Mammary epithelial cell (primary cell): ENCODE data around the gene SLC17A7.

Experiments used
- CTCF ChIP-seq, 2 donors: IDR thresholded peaks in 1 of 2; conservative IDR thresholded peaks in 1 of 2; 2 replicates each; pipeline ENCODE4 v1.5.1; 2011 to 2012; ENCODE audit warnings: inconsistent platforms in 2 of 2, low read length in 2 of 2, mild to moderate bottlenecking in 2 of 2, control low read depth in 1 of 2, low read depth in 1 of 2; ENCODE audit not compliant: insufficient read depth in 1 of 2; ENCODE audit errors: extremely low read depth in 1 of 2
- EZH2 ChIP-seq: IDR thresholded peaks from 2 replicates; pipeline ENCODE4 v1.6.1; 2012; ENCODE audit warnings: low read length, inconsistent platforms, borderline replicate concordance

DNA sequence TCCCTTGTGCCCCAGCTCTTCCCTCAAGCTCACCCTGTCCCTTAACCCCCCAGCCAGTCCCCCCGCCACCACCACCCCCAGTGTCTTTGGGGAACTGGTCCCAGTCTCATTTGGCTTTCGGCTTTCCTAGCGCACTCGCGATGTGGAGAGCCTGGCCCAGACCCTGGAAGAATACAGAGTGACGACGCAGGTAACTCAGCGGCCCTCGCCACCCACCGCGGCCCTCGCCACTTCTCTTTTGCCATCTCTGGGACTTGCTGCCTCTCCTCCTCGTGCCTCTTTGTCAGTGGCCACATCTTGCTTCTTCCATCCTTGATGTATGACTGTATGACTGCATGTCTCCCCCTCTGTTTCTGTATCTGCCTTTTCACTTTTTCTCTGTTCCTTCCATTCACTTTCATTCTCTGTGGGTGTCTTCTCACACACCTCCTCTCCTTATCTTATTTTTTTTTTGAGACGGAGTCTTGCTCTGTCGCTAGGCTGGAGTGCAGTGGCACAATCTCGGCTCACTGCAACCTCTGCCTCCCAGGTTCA lies 33.8 kb downstream of the SLC17A7 start:
- TF ChIP-seq CTCF (conservative IDR thresholded peaks at IDR 0.05 in 1 of 2, IDR thresholded peaks at IDR 0.05 in 1 of 2; ENCODE audit: extremely low read depth in 1 of 2, insufficient read depth in 1 of 2, low read depth in 1 of 2, low read length in 2 of 2) (no peak), EZH2 (no peak)
